T-helper 2 cell treated with Interferon-gamma antibody and Interleukin-4, amounts not matched to agents 5 μg/mL and 100 μg/mL, for 36 hours (primary cell): ENCODE results near the gene GPR152.

Experiments used
- DNase-seq: peaks from one replicate; pipeline ENCODE4 v3.0.0; 2021; ENCODE audit warnings: low spot score
- H3K27ac Mint-ChIP-seq: one replicate; pipeline ENCODE4 v1.8.0; 2021; ENCODE audit warnings: mild to moderate bottlenecking, mixed read lengths
- H3K27me3 Mint-ChIP-seq: one replicate; pipeline ENCODE4 v1.8.0; 2021; ENCODE audit warnings: low read depth, mixed read lengths
- H3K36me3 Mint-ChIP-seq: one replicate; pipeline ENCODE4 v1.8.0; 2021; ENCODE audit warnings: low read depth, mixed read lengths
- H3K4me1 Mint-ChIP-seq: one replicate; pipeline ENCODE4 v1.8.0; 2021; ENCODE audit warnings: low read depth, mixed read lengths
- H3K4me3 Mint-ChIP-seq: one replicate; pipeline ENCODE4 v1.8.0; 2022; ENCODE audit warnings: mild to moderate bottlenecking, moderate library complexity, mixed read lengths
- H3K9me3 Mint-ChIP-seq: one replicate; pipeline ENCODE4 v1.8.0; 2021; ENCODE audit warnings: mixed read lengths

GPR152 gene

GRCh38 chr11:67445515-67445914 is 7.0 kb downstream of the GPR152 start:
- Mint-ChIP-seq H3K27ac (peak overlapping the region; percentile 91), H3K36me3 (peaks cover 4% of the 10 kb centered on the region), H3K4me1 (peaks cover 47% of the 10 kb centered on the region), H3K9me3 (no peaks in the 10 kb centered on the region), H3K4me3 (peak overlapping the region; percentile 78), H3K27me3 (no peaks in the 10 kb centered on the region)
- no peak for DNase-seq

DNA sequence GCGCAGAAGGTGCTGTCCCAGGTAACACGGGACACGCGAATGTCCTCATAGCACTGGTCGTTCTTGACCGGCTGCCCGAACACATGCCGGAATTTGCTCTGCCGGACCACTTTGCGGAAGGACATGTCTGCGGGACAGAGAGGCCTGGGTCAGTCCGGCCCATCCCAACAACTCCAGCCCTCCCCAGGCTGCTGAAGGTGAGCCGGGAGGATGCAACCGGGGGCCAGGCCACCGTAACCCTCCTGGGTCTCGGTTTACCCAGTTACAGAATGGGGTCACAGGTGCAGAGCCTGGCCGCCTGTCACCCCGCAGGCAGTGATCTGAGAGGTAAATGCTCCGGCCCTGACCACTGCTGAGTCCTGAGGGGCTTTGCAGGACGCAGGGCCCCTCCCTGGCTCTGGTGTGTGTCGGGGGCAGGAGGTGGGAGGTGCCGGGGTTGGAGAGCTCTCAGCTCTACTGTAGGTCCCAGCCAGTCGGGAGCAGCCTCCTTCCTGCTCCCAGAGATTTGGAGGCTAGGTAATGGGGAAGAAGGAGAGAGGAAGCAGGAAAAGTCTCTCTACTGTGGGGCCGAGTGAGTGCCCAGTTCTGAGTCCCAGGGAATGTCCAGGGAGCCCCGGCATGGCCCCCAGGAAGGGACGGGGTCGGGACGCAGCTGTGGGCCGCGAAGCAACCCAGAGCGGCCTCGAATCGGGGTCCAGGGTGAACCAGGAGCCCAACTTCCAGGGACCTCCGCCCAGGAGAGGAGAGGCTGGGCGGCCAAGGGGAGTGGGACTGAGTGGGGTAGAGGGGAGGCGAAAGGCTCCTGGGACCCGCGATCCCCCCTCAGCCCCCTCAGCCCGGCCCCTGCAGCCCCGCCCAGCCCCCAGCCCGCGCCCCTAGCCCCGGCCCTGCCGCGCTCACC is 9.8 kb downstream of the GPR152 start:
- Mint-ChIP-seq H3K36me3 (peaks cover 18% of the 10 kb centered on the region), H3K9me3 (no peaks in the 10 kb centered on the region), H3K27ac (peak overlapping the region; percentile 84)

GRCh38 chr11:67441731-67442351 is 10.7 kb downstream of the GPR152 start:
- Mint-ChIP-seq H3K4me3 (peak overlapping the region; percentile 75), H3K4me1 (peaks cover 50% of the 10 kb centered on the region), H3K27ac (peak overlapping the region; percentile 67), H3K27me3 (no peaks in the 10 kb centered on the region), H3K9me3 (no peaks in the 10 kb centered on the region), H3K36me3 (peaks cover 25% of the 10 kb centered on the region)
- no peak for DNase-seq

More for the DNA sequence above, 9.8 kb downstream of the GPR152 start:
- Mint-ChIP-seq H3K27me3 (no peaks in the 10 kb centered on the region), H3K4me1 (peaks cover 54% of the 10 kb centered on the region), H3K4me3 (peak overlapping the region; percentile 75)
- no peak for DNase-seq

DNA sequence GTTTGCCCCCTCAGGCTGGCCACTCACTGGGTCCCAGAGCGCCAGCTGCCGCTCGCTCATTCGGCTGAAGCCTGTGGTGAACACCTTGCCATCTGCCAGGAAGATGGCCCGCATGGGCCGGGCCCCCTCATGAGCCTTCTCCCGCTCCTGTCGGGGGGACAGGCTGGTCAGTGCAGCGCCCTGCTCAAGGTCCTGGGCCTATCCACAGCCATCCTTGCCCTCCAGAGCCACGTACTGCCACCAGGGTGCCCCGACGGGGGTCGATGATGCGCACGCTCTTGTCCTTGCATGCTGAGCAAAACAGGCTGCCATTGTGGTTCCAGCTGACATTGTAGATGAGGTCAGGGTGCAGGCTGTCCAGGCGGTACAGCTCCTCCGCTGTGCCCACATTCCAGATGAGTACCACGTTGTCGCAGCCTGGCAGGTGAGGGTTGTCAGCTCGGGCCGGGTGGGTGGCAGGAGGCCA is 11.4 kb downstream of the GPR152 start:
- Mint-ChIP-seq H3K27ac (peak overlapping the region; percentile 81), H3K4me1 (peaks cover 52% of the 10 kb centered on the region), H3K36me3 (peaks cover 30% of the 10 kb centered on the region), H3K4me3 (peak overlapping the region; percentile 29), H3K27me3 (no peaks in the 10 kb centered on the region), H3K9me3 (no peaks in the 10 kb centered on the region)
- no peak for DNase-seq

DNA sequence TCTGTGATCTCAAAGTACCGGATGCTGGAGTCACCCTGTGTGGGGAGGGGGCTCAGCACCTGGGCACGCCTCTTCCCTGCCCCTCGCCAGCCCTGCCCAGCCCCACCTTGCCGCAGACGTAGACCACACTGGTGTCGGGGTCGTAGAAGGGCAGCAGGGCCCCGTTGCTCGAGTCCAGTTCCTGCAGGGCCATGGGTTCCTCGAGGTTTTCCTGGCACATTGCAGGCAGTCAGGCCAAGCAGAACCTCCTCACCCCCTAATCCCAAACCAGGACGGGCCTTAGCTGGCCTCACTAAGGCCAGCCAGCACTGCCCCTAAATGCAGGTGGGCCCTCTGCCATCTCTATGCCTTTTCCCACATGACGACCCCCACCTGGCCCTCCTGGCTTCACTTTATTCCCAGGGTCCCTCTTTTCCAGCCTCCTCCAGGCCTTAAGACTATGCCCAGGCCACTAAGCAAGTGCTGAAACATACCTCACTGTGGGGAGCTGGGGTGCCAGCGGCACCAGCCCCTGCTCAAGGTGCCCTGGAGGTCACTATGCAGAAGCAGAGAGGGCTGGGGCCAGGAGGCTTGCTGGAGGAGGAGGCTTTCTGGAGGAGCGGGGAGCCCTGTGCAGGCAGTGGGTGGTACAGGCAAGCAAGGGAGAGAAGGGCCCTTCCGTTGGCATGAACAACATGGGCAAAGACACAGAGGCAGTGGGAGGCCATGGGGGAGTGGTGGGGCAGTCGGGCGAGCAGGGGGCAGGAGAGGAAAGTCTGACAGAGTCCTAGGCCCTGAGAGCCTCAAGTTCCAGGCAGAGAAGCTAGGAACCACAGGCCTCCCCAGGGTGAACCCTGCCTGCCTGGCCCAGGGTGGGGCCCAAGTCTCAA is 12.1 kb downstream of the GPR152 start:
- peaks cover 33% of the 10 kb centered on the region for H3K36me3 Mint-ChIP-seq

GRCh38 chr11:67439321-67440228 is 13.0 kb downstream of the GPR152 start:
- H3K9me3 Mint-ChIP-seq, result no peaks in the 10 kb centered on the region
- peak overlapping the region; percentile 97 for H3K27ac Mint-ChIP-seq
- peak overlapping the region; percentile 99 for H3K4me3 Mint-ChIP-seq
- no peaks in the 10 kb centered on the region for H3K27me3 Mint-ChIP-seq
- peaks cover 37% of the 10 kb centered on the region for H3K36me3 Mint-ChIP-seq
- peaks cover 40% of the 10 kb centered on the region for H3K4me1 Mint-ChIP-seq
- DNase-seq, result peak; percentile 50

More for the DNA sequence above, 12.1 kb downstream of the GPR152 start:
- no peak for DNase-seq
- Mint-ChIP-seq H3K4me1 (peaks cover 46% of the 10 kb centered on the region), H3K27ac (peak overlapping the region; percentile 97), H3K4me3 (peak overlapping the region; percentile 99), H3K9me3 (no peaks in the 10 kb centered on the region), H3K27me3 (no peaks in the 10 kb centered on the region)

- Mint-ChIP-seq H3K36me3 (peaks cover 41% of the 10 kb centered on the region), H3K27ac (peak overlapping the region; percentile 97), H3K4me1 (peaks cover 40% of the 10 kb centered on the region), H3K27me3 (no peaks in the 10 kb centered on the region), H3K9me3 (no peaks in the 10 kb centered on the region), H3K4me3 (peak overlapping the region; percentile 99)
- peak; percentile 81 for DNase-seq
Observed at GRCh38 chr11:67438158-67438902, 14.2 kb downstream of the GPR152 start.

DNA sequence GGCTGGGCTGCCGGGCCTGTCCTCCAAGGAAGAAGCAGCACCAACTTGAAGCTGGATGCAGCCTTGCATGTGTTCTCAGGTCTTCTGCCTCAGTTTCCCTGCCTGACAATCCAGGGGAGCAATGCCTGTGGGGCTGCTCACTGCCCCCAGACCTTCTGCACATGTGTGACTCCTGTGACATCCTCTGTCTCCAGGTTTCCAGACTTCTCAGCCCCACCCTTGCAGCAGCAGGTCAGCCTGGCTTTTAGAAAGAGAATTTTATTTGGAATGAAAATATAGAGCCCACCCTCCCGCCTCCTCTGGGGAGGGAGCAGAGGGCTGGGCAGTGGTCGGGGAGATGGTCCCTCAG is 14.7 kb downstream of the GPR152 start:
- peak overlapping the region; percentile 99 for H3K4me3 Mint-ChIP-seq
- H3K36me3 Mint-ChIP-seq, result peaks cover 41% of the 10 kb centered on the region
- H3K27ac Mint-ChIP-seq, result peak overlapping the region; percentile 91
- H3K4me1 Mint-ChIP-seq, result peaks cover 41% of the 10 kb centered on the region
- H3K27me3 Mint-ChIP-seq, result no peaks in the 10 kb centered on the region
- H3K9me3 Mint-ChIP-seq, result no peaks in the 10 kb centered on the region
- DNase-seq, result no peak

- DNase-seq, result peak; percentile 64
- peaks cover 38% of the 10 kb centered on the region for H3K4me1 Mint-ChIP-seq
Observed at GRCh38 chr11:67437082-67437808, 15.3 kb downstream of the GPR152 start, which contains the start of gene PTPRCAP. Gene PTPRCAP (minus strand): TSS chr11:67437682. CDS start chr11:67437619, 63 bp downstream.

DNA sequence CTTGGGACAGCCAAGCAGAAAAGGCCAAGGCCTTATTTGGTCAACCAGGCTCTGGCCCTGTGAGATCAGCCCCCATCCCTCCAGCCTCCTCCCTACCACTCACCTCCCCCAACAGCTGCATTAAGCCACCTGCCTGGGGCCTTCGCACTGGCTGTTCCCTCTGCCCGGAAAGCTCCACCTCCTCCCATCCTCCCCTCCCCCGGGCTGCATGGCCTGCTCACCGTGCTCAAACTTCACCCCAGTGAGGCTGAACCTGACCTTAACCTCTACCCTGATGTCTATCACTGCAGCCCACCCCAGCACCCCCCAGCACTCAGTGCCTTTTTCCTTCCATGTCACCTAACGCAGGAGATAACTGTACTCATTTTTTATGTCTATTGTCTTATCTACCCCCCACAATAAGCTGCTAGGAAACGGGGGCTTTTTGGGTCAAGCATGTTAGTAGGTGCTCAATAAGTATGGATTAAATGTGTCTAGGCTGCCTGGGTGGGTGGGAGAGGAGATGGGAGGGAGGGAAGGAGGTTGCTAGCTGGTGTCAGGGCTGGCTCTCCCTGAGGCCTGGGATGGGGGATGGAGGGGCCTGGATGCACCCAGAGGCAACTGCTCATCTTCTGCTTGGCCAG is 16.0 kb downstream of the GPR152 start:
- Mint-ChIP-seq H3K4me1 (peaks cover 42% of the 10 kb centered on the region), H3K36me3 (peaks cover 47% of the 10 kb centered on the region), H3K27me3 (no peaks in the 10 kb centered on the region), H3K27ac (peak overlapping the region; percentile 92), H3K9me3 (no peaks in the 10 kb centered on the region), H3K4me3 (peak overlapping the region; percentile 99)
- DNase-seq, result peak; percentile 60

More at GRCh38 chr11:67437082-67437808, 15.3 kb downstream of the GPR152 start, which contains the start of gene PTPRCAP:
- peaks cover 45% of the 10 kb centered on the region for H3K36me3 Mint-ChIP-seq
- H3K9me3 Mint-ChIP-seq, result no peaks in the 10 kb centered on the region
- H3K4me3 Mint-ChIP-seq, result peak within 1 kb of the TSS; percentile 99
- peak within 1 kb of the TSS; percentile 92 for H3K27ac Mint-ChIP-seq
- H3K27me3 Mint-ChIP-seq, result no peaks in the 10 kb centered on the region

GRCh38 chr11:67435727-67436458 is 16.6 kb downstream of the GPR152 start:
- H3K27me3 Mint-ChIP-seq, result no peaks in the 10 kb centered on the region
- DNase-seq, result no peak
- no peaks in the 10 kb centered on the region for H3K9me3 Mint-ChIP-seq
- peaks cover 48% of the 10 kb centered on the region for H3K36me3 Mint-ChIP-seq
- H3K4me3 Mint-ChIP-seq, result peak overlapping the region; percentile 99
- peaks cover 43% of the 10 kb centered on the region for H3K4me1 Mint-ChIP-seq
- peak overlapping the region; percentile 92 for H3K27ac Mint-ChIP-seq
